Caco-2 (cell line): ENCODE measurements around the gene MT1X. TPM values are rescaled to one million over a fixed set of nuclear protein-coding genes. Genes with fewer than 3 reads are reported as not detected.
A peak's percentile ranks its signal among the peaks of the same experiment; 100 is the strongest.

Experiments used
- BruUV-seq: library from RNA; stranded (reverse); fragments of 400-500 nt; replicated peaks from 2 replicates; lab custom pipeline; 2021; lab: Mats Ljungman, UMichigan
- CTCF ChIA-PET: fragments of 300-600 bp; sonication (Branson Sonifier 250); formaldehyde crosslinking; loops from one replicate; lab custom pipeline; 2022; ENCODE audit warnings: antibody characterized with exemption; lab: Charles Lee
- POLR2A ChIA-PET: fragments of 300-600 bp; sonication (Branson Sonifier 250); formaldehyde crosslinking; loops from one replicate; lab custom pipeline; 2022; ENCODE audit warnings: antibody characterized with exemption; lab: Charles Lee
- DNase-seq, 2 experiments: peaks; one replicate each; pipeline versions ENCODE4 v3.0.0 to v3.0.0-alpha.2; 2020 to 2022
- H3K27me3 ChIP-seq: replicated peaks from 2 replicates; pipeline ENCODE4 v1.6.0; 2011; ENCODE audit warnings: low read length; ENCODE audit not compliant: control insufficient read depth, insufficient read depth
- H3K36me3 ChIP-seq: 2 replicates; pipeline ENCODE4 v1.5.1; 2011; ENCODE audit warnings: low read length; ENCODE audit not compliant: control insufficient read depth, insufficient read depth
- H3K4me1 ChIP-seq: fragments of 250-450 bp; sonication (Bioruptor Pico); 2 replicates; pipeline ENCODE4 v1.5.1; 2020; ENCODE audit warnings: mild to moderate bottlenecking
- H3K4me3 ChIP-seq: 2 replicates; pipeline ENCODE4 v1.5.1; 2011; ENCODE audit warnings: low read depth, mild to moderate bottlenecking, control low read depth, low read length
- H3K9me3 ChIP-seq: fragments of 250-450 bp; sonication (Bioruptor Pico); 2 replicates; pipeline ENCODE4 v1.5.1; 2020; ENCODE audit warnings: mild to moderate bottlenecking, moderate library complexity
- H3K27ac Mint-ChIP-seq: one replicate; pipeline ENCODE4 v1.8.0; 2022; ENCODE audit warnings: mixed read lengths; ENCODE audit not compliant: unreplicated experiment
- H3K27me3 Mint-ChIP-seq: one replicate; pipeline ENCODE4 v1.8.0; 2022; ENCODE audit warnings: mixed read lengths; ENCODE audit not compliant: insufficient read depth, unreplicated experiment
- H3K36me3 Mint-ChIP-seq: one replicate; pipeline ENCODE4 v1.8.0; 2022; ENCODE audit warnings: mild to moderate bottlenecking, mixed read lengths; ENCODE audit not compliant: insufficient read depth, unreplicated experiment
- H3K4me1 Mint-ChIP-seq: one replicate; pipeline ENCODE4 v1.8.0; 2022; ENCODE audit warnings: low read depth, mixed read lengths; ENCODE audit not compliant: unreplicated experiment
- H3K4me3 Mint-ChIP-seq: one replicate; pipeline ENCODE4 v1.8.0; 2022; ENCODE audit warnings: mild to moderate bottlenecking, moderate library complexity, mixed read lengths; ENCODE audit not compliant: unreplicated experiment
- H3K9me3 Mint-ChIP-seq: one replicate; pipeline ENCODE4 v1.8.0; 2022; ENCODE audit warnings: mixed read lengths; ENCODE audit not compliant: unreplicated experiment
- intact Hi-C: fragments of 100-400 bp; cut with micrococcal nuclease; formaldehyde crosslinking; loops from one replicate; pipeline ENCODE4 v1.10.0; 2022; ENCODE audit not compliant: unreplicated experiment
- total RNA-seq: library from RNA; stranded (reverse); gene quantifications from 2 replicates; pipeline ENCODE4 v1.2.3, GENCODE V29; 2022
- TF ChIP-seq, protein P1 (sequence below), 2 experiments: fragments of 200-600 bp in 1 of 2; IDR thresholded peaks; 1 replicate in 1 of 2; 2 replicates in 1 of 2; pipeline versions ENCODE4 v1.5.1 to v1.8.0; 2011 to 2022; ENCODE audit warnings: antibody characterized with exemption in 1 of 2, control low read depth in 1 of 2, inconsistent platforms in 1 of 2, low read depth in 1 of 2, low read length in 1 of 2, mild to moderate bottlenecking in 1 of 2, moderate library complexity in 1 of 2; ENCODE audit not compliant: insufficient read depth in 1 of 2, severe bottlenecking in 1 of 2, unreplicated experiment in 1 of 2

Gene MT1X
- total RNA-seq, 1 experiment from 2014 or later = 18.3 TPM

GRCh38 chr16:56691885-56692284 is 9.6 kb downstream of the MT1X start:
- intact Hi-C loops = loop anchor here (1.0 kb wide), 1 partner anchor 10 kb away; the partner anchor contains the start of gene MT1X
- no peaks in the 10 kb centered on the region for H3K27me3 Mint-ChIP-seq
- CTCF ChIA-PET = no interaction called here

GRCh38 chr16:56695246-56695645 is 13.0 kb downstream of the MT1X start:
- H3K9me3 ChIP-seq = peaks cover 9% of the 10 kb centered on the region
- no peak overlapping the region for H3K4me3 ChIP-seq
- H3K27me3 Mint-ChIP-seq = no peaks in the 10 kb centered on the region
- intact Hi-C loops = no loop called here
- ChIA-PET POLR2A (no interaction called here), CTCF (no interaction called here)
- peaks cover 17% of the 10 kb centered on the region for H3K4me1 Mint-ChIP-seq
- H3K9me3 Mint-ChIP-seq = peaks cover 15% of the 10 kb centered on the region
- TF ChIP-seq, protein P1, sequence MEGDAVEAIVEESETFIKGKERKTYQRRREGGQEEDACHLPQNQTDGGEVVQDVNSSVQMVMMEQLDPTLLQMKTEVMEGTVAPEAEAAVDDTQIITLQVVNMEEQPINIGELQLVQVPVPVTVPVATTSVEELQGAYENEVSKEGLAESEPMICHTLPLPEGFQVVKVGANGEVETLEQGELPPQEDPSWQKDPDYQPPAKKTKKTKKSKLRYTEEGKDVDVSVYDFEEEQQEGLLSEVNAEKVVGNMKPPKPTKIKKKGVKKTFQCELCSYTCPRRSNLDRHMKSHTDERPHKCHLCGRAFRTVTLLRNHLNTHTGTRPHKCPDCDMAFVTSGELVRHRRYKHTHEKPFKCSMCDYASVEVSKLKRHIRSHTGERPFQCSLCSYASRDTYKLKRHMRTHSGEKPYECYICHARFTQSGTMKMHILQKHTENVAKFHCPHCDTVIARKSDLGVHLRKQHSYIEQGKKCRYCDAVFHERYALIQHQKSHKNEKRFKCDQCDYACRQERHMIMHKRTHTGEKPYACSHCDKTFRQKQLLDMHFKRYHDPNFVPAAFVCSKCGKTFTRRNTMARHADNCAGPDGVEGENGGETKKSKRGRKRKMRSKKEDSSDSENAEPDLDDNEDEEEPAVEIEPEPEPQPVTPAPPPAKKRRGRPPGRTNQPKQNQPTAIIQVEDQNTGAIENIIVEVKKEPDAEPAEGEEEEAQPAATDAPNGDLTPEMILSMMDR (IDR thresholded peaks at IDR 0.05; ENCODE audit: insufficient read depth in 1 of 2, low read depth in 1 of 2, low read length in 1 of 2, severe bottlenecking in 1 of 2, unreplicated experiment in 1 of 2) = no peak
- H3K36me3 Mint-ChIP-seq = no peaks in the 10 kb centered on the region
- no peak overlapping the region for H3K27ac Mint-ChIP-seq
- peaks cover 7% of the 10 kb centered on the region for H3K4me1 ChIP-seq
- DNase-seq = no peak
- no peaks in the 10 kb centered on the region for H3K36me3 ChIP-seq
- BruUV-seq = no TSS peak
- no peaks in the 10 kb centered on the region for H3K27me3 ChIP-seq
- H3K4me3 Mint-ChIP-seq = no peak overlapping the region

More at GRCh38 chr16:56691885-56692284, 9.6 kb downstream of the MT1X start:
- no peaks in the 10 kb centered on the region for H3K27me3 ChIP-seq
- no peak overlapping the region for H3K4me3 ChIP-seq
- Mint-ChIP-seq H3K27ac (peak overlapping the region; percentile 39), H3K36me3 (no peaks in the 10 kb centered on the region), H3K4me1 (peaks cover 17% of the 10 kb centered on the region), H3K4me3 (no peak overlapping the region), H3K9me3 (peaks cover 4% of the 10 kb centered on the region)
- peaks cover 3% of the 10 kb centered on the region; the same call in 1 of the 2 replicates for H3K9me3 ChIP-seq
- POLR2A ChIA-PET = no interaction called here
- no TSS peak for BruUV-seq
- H3K36me3 ChIP-seq = no peaks in the 10 kb centered on the region
- TF ChIP-seq, protein P1 (IDR thresholded peaks at IDR 0.05; ENCODE audit: insufficient read depth in 1 of 2, low read depth in 1 of 2, low read length in 1 of 2, severe bottlenecking in 1 of 2, unreplicated experiment in 1 of 2) = no peak
- DNase-seq = peak; percentile 72 to 86
- peaks cover 7% of the 10 kb centered on the region for H3K4me1 ChIP-seq

DNA sequence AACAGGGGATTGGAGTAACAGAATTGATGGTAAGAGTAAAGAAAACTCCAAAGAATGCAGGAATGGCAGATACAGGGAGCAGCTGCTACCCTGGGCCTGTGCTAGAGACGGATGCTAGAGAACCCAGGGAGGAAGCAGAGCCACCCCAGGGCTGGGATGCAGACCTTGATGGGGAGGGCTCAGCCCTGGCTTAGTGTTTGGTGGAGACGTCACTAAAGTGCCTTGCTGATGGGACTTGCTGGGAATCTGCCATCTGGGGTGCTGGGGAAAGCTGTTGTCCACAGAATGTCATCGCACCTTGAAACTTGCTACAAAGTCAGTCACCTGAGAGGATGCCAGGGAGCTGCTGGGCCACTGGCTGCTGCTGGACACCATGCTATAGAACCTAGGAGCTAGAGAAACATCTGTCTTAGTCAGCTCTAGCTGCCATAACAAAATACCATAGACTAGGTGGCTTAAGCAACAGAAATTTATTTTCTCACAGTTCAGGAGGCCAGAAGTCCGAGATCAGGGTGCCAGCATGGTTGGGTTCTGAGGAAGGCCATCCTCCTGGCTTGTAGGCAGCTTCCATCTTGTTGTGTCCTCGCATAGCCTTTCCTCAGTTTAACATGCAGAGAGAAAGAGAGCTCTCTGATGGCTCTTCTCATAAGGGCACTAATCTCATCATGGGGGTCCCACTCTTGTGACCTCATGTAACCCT is 15.3 kb downstream of the MT1X start:
- no peak for DNase-seq
- no peak overlapping the region for H3K4me3 ChIP-seq
- H3K9me3 ChIP-seq = peaks cover 9% of the 10 kb centered on the region
- intact Hi-C loops = no loop called here
- H3K4me1 ChIP-seq = no peaks in the 10 kb centered on the region
- ChIA-PET CTCF (interaction anchor here (1.2 kb wide), 1 partner anchor 94 kb away, joined by 3 read pairs; no protein-coding TSS in a partner anchor), POLR2A (no interaction called here)
- Mint-ChIP-seq H3K36me3 (no peaks in the 10 kb centered on the region), H3K27ac (no peak overlapping the region), H3K27me3 (no peaks in the 10 kb centered on the region), H3K9me3 (peaks cover 15% of the 10 kb centered on the region), H3K4me1 (peaks cover 10% of the 10 kb centered on the region), H3K4me3 (no peak overlapping the region)
- H3K36me3 ChIP-seq = no peaks in the 10 kb centered on the region
- H3K27me3 ChIP-seq = no peaks in the 10 kb centered on the region
- TF ChIP-seq, protein P1 (IDR thresholded peaks at IDR 0.05; ENCODE audit: insufficient read depth in 1 of 2, low read depth in 1 of 2, low read length in 1 of 2, severe bottlenecking in 1 of 2, unreplicated experiment in 1 of 2) = no peak
- no TSS peak for BruUV-seq
